ENCODE data around the gene RAB36.

RAB36 gene

DNA sequence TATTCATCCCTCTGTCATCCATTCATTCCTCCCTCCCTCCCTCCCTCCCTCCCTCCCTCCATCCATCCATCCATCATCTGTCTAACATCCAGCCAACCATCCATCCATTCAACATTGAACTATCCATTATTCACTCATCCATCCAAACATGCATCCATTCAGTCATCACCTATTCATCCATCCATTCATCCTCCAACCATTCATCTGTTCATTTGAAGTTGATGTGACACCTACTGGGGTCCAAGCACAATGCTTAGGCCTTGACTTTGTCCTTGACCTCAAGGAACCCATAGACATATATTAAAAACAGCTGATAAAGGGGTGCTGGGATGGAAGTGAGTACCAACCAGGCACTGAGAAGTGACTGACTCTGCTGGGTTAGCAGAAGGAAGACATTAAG, 61.6 kb downstream of the RAB36 start:
- no peak for DNase-seq (ENCODE audit: low read depth in 2 of 2)

DNA sequence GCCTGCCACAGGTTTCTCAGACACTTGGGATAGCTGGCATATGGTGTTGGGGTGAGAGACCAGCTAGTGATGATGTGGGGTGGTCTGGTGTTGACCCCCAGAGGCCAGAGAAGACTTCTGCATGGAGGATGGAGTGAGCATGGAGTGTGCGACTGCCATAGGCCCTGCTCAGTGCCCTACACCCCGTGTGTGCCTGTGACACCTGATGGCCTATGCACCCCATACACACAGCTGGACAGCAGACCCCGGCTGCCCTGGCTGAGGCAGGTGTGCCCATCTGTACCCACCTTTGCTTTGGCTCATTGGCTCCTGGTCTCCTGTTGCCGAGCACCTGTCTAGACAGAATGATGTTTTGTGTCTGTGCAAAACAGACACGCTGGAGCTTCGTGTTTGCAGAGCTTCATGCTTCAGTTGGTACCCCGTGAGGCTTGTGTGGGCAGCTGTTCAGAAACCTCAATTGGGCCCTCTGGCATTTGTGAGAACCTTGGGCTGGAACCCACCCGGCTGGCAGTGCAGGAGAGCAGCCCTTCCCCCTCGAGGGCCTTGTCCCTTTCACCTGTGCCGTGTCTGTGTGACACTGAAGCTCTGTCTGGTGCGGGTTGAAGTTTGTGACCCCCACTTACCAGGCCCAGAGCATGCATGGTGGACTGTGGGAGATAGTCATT, 62.6 kb downstream of the RAB36 start:
- no peak for DNase-seq (ENCODE audit: low read depth in 2 of 2)

DNA sequence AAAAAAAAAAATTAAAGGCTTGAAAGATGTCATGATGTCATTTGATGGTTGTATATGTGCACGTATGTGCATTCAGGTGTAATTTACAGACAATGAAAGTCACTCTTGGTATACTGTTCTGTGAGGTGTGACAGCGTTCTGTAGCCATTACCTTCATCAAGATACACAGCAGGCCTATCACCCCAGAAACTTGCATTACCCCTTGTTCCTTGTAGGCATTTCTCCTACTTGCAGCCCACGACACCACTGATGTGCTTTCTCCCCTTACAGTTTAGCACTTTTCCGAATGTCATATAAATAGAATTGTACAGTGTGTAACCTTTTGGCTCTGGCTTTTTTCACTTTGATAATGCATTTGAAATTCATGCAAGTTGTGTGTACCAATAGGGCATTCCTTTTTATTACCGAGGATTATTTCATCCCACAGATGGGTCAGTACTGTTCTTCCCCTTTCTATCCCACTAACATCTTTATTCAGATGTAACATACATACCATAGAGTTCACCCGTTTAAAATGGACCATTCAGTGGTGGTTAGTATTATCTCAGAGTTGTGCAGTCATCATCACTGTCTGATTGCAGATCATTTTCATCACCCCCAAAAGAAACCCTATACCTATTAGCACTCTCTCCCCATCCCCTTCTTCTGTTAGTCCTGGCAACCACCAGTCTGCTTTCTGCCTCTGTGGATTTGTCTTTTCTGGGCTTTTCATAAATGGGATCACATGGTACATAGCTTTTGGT, 65.3 kb downstream of the RAB36 start:
- DNase-seq (ENCODE audit: low read depth in 2 of 2), result no peak

DNA sequence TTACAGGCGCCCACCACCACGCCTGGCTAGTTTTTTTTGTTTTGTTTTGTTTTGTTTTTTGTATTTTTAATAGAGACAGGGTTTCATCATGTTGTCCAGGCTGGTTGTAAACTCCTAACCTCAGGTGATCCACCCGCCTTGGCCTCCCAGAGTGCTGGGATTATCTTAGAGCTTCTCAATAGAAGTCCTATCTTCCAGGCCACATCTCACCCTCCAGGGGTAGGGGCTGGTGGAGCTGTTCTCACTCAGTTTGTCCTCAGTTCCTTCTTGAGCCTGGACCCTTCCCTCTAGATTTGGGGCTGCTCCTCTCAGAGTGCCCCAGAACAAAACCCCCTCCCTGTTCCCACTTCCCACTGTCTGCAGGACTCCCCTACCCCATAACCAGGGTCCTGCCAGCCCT, 66.3 kb downstream of the RAB36 start:
- no peak for DNase-seq (ENCODE audit: low read depth in 2 of 2)

DNA sequence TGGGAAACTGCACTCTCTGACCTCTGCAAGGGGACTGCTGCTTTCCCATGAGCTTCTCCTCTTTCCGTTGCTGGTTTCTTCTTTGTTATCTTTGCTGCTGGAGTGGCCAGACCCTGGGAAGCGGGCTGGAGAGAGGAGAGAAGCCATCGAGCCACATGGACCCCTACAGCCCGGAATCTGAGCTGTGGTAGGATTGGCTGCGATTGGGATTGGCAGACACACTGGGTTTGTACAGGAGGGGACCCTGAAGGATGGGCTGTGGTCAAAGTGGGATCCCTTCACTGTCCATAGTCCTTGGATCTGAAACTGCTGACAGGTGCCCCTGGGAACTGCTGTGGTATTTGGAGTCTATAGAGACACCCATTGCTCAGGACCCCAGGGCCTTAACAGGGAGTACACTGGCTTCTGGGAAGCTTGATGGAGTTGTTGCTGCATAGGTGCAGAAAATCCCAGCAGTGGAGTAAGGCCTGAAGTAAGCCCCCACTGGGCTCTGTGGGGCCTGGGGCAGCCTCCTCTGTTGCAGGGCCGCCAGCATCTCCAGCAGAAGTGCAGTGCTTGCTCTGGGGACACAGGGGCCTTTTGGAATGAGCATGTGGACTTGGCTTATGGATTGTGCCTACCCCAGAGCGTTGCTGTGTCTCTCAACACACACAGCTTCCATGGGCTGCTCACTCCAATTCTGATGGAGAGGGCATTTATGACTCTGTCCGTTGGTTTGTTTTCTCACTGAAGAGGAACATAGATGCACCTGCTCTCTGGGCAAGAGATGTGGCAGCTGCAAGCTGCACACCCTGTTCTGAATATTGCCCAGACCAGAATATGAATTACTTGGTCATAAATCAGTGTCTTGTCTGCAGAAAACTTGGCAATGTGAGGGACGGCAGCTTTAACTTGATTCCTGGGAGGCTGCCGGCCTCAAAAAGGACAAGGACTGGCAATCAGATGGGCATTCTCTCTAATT, 67.1 kb downstream of the RAB36 start:
- DNase-seq (ENCODE audit: low read depth in 2 of 2), result no peak

DNA sequence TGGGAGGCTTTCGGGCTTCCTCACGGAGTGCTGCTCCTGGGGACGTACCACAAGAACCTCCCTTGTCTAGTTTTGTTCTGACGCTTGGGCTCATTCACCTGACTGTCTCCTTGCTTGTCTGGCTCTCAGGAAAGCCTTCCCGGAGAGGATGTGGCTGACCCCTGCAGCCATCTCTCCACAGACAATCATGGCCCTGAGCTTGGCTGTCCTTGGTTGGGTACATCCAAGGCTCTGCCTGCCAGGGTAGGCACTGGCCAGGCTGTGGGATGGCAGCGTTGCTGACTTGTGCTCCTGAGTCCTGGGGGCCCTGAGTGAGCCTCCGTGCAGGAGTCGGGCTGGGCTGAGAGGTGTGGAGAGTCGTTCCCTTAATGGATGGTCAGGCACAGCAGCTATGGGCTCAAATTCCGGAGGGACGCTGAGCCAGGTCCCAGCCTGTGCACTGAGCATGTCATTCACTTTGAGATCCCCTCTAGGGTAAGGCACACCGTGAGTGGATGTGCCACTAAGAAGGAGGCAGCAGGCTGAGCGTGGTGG, 67.8 kb downstream of the RAB36 start:
- no peak for DNase-seq (ENCODE audit: low read depth in 2 of 2)

DNA sequence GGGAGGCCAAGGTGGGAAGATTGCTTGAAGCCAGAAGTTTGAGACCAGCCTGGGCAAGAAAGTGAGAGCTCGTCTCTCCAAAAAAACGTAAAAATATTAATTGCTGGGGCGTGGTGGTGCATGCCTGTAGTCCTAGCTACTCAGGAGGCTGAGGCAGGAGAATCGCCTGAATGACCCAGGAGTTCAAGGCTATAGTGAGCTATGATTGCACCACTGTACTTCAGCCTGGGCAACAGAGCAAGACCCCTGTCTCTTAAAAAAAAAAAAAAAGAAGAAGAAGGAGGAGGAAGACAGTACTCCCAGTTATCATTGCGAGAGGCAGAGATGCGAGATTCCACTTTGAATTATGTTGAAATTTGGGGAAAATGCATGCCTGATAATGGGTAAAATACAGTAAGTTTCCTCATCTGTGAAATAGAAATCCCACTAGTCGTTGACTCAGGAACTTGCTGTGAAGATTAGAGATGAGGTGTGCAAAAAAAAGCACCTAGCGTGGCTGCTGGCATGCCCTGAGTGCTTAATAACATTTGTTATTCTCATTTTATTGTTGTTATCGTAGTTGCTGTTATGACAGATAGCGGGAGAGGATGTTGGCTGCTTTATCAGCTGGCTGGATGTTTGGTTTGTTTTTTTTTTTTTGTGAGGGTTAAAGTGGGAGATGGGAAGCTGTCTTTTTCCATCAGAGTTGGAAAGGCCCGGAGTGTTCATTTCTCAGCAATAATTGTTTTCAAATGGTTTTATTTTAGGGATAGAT, 68.5 kb downstream of the RAB36 start:
- no peak for DNase-seq (ENCODE audit: low read depth in 2 of 2)

Data from stimulated activated CD4-positive, alpha-beta T cell treated with anti-CD3 and anti-CD28 coated beads, Interleukin-1b, Interleukin-23, amount 100 ng/mL, for 1 hour (primary cell).